B cell (primary cell): ENCODE results near the gene PIGQ. TPM values are rescaled to one million over a fixed set of nuclear protein-coding genes. Genes with fewer than 3 reads are reported as not detected.

ENCODE experiments used
- ATAC-seq: fragments of 200-7000 bp; cut with Tn5 transposase; one replicate; pipeline ENCODE4 v1.10.0; 2021; ENCODE audit warnings: low read depth, mild to moderate bottlenecking, moderate number of reproducible peaks, moderate library complexity
- CTCF ChIA-PET: fragments of 350-600 bp; sonication (Branson Sonifier 250); formaldehyde crosslinking; loops from one replicate; lab custom pipeline; 2021; ENCODE audit warnings: antibody characterized with exemption, inconsistent platforms; lab: Charles Lee
- POLR2A ChIA-PET: fragments of 350-600 bp; sonication (Branson Sonifier 250); formaldehyde crosslinking; loops from one replicate; lab custom pipeline; 2021; ENCODE audit warnings: antibody characterized with exemption; lab: Charles Lee
- DNase-seq: peaks from one replicate; pipeline ENCODE4 v3.0.0; 2013
- H2AFZ ChIP-seq: 2 replicates; pipeline ENCODE4 v1.6.1; 2012; ENCODE audit warnings: mild to moderate bottlenecking, low read depth, low read length; ENCODE audit not compliant: insufficient read depth, poor library complexity, severe bottlenecking
- H3K27ac ChIP-seq, 2 donors: 1 replicate in 1 of 2; 2 replicates in 1 of 2; pipeline ENCODE4 v1.5.1; 2012 to 2013; ENCODE audit warnings: low read length in 2 of 2, mild to moderate bottlenecking in 2 of 2, moderate library complexity in 1 of 2
- H3K27me3 ChIP-seq, 4 experiments: fragments of 200-600 bp in 1 of 4; sonication (generic) in 1 of 4; replicated peaks in 1 of 4; 1 replicate in 2 of 4; 2 replicates in 2 of 4; pipeline versions ENCODE4 v1.6.1 to v1.7.0; 2013 to 2016; ENCODE audit warnings: low read length in 3 of 4, mild to moderate bottlenecking in 2 of 4, mixed read lengths in 1 of 4, moderate library complexity in 1 of 4; ENCODE audit not compliant: insufficient read depth in 4 of 4, control insufficient read depth in 3 of 4; ENCODE audit errors: control extremely low read depth in 1 of 4
- H3K36me3 ChIP-seq, 2 experiments: replicated peaks in 1 of 2; 1 replicate in 1 of 2; 2 replicates in 1 of 2; pipeline versions ENCODE4 v1.6.1 to v1.7.1; 2013; ENCODE audit warnings: low read length in 1 of 2; ENCODE audit not compliant: insufficient read depth in 2 of 2, control insufficient read depth in 1 of 2; ENCODE audit errors: control extremely low read depth in 1 of 2, extremely low read depth in 1 of 2
- H3K4me1 ChIP-seq, 2 donors: fragments of 200-600 bp in 1 of 2; sonication (generic) in 1 of 2; 1 replicate in 1 of 2; 2 replicates in 1 of 2; pipeline versions ENCODE4 v1.5.1 to v1.6.1; 2013 to 2017; ENCODE audit warnings: low read length in 2 of 2; ENCODE audit not compliant: control insufficient read depth in 2 of 2, insufficient read depth in 2 of 2
- H3K4me2 ChIP-seq: replicated peaks from 2 replicates; pipeline ENCODE3; 2012; ENCODE audit warnings: mild to moderate bottlenecking, low read depth, low read length; ENCODE audit not compliant: poor library complexity, severe bottlenecking
- H3K4me3 ChIP-seq, 5 experiments: fragments of 200-600 bp in 1 of 5; sonication (generic) in 1 of 5; 1 replicate in 3 of 5; 2 replicates in 2 of 5; pipeline versions ENCODE4 v1.5.1 to v1.7.0; 2011 to 2016; ENCODE audit warnings: low read length in 4 of 5, mild to moderate bottlenecking in 4 of 5, low read depth in 2 of 5, control low read depth in 1 of 5, moderate library complexity in 1 of 5; ENCODE audit not compliant: insufficient read depth in 1 of 5; ENCODE audit errors: control extremely low read depth in 1 of 5, extremely low read depth in 1 of 5
- H3K79me2 ChIP-seq: fragments of 200-600 bp; sonication (generic); one replicate; pipeline ENCODE4 v1.6.0; 2016; ENCODE audit warnings: low read length; ENCODE audit not compliant: control insufficient read depth, insufficient read depth
- H3K9ac ChIP-seq: fragments of 200-600 bp; sonication (generic); 2 replicates; pipeline ENCODE4 v1.6.1; 2017; ENCODE audit warnings: mild to moderate bottlenecking, low read length, moderate library complexity
- H3K9me3 ChIP-seq, 3 donors: one replicate each; pipeline versions ENCODE4 v1.6.1 to v1.7.1; 2013; ENCODE audit warnings: low read length in 2 of 3; ENCODE audit not compliant: control insufficient read depth in 2 of 3, insufficient read depth in 1 of 3; ENCODE audit errors: control extremely low read depth in 1 of 3
- H4K20me1 ChIP-seq: 2 replicates; pipeline ENCODE4 v1.6.0; 2012; ENCODE audit warnings: mild to moderate bottlenecking, low read length; ENCODE audit not compliant: insufficient read depth, control insufficient read depth, poor library complexity, severe bottlenecking
- H3K27ac Mint-ChIP-seq: one replicate; pipeline ENCODE4 v1.8.0; 2021; ENCODE audit warnings: mixed read lengths
- H3K27me3 Mint-ChIP-seq: one replicate; pipeline ENCODE4 v1.8.0; 2021; ENCODE audit warnings: mixed read lengths
- H3K4me1 Mint-ChIP-seq: one replicate; pipeline ENCODE4 v1.8.0; 2021; ENCODE audit warnings: mixed read lengths
- H3K4me3 Mint-ChIP-seq: one replicate; pipeline ENCODE4 v1.8.0; 2021; ENCODE audit warnings: mixed read lengths
- H3K9me3 Mint-ChIP-seq: one replicate; pipeline ENCODE4 v1.8.0; 2022; ENCODE audit warnings: mixed read lengths; ENCODE audit not compliant: insufficient read depth
- EZH2 ChIP-seq: IDR thresholded peaks from 2 replicates; pipeline ENCODE4 v1.6.1; 2012; ENCODE audit warnings: borderline replicate concordance, low read depth, mild to moderate bottlenecking, moderate library complexity, low read length; ENCODE audit not compliant: insufficient read depth, poor library complexity, severe bottlenecking
- WGBS: methylation state at CpG from one replicate; pipeline ENCODE4 v1.1.5; 2013; ENCODE audit warnings: missing lambda C conversion rate; ENCODE audit not compliant: insufficient coverage; 5-methylcytosine and 5-hydroxymethylcytosine counted together
- intact Hi-C: fragments of 100-400 bp; cut with micrococcal nuclease; formaldehyde crosslinking; loops from one replicate; pipeline ENCODE4 v1.10.0; 2022
- polyA plus RNA-seq: library from polyadenylated mRNA; depleted of rRNA; stranded (reverse); fragments of >200 nt; gene quantifications from 2 replicates; pipeline ENCODE4 v1.2.3, GENCODE V29; 2012
- total RNA-seq, 2 donors: library from RNA; stranded (reverse); fragments of 120-200 nt in 1 of 2; gene quantifications; 1 replicate in 1 of 2; 2 replicates in 1 of 2; pipeline versions ENCODE4 v1.2.3 to v1.2.4, GENCODE V29; 2013 to 2022
- TF ChIP-seq, protein P1 (sequence below): fragments of 200-600 bp; IDR thresholded peaks from one replicate; pipeline ENCODE4 v1.8.0; 2022; ENCODE audit warnings: antibody characterized with exemption, mild to moderate bottlenecking

The PIGQ gene
- total and polyA plus RNA-seq, 2 donors (not counting 1 experiment from before 2014, with no cell fraction given) = 56.9 to 68.5 TPM

DNA sequence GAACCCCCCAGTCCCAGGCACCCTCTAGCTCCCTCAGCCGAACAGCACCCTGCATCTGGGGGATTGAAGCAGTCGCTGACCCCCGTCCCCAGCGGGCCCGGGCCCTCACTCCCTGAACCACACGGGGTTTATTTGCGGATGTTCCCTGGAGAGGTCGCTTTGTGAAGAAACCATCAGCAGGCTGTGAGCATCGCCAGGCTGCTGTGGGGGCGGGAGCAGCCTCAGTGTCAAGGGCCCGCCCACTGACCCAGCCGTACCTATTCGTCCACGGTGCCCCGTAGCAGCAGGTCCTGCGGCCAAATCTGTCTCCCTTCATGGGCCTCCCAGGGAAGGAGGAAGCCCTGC is 13.7 kb downstream of the PIGQ start:
- Histone ChIP-seq H2AFZ (no peak overlapping the region), H3K36me3 (no peaks in the 10 kb centered on the region), H3K4me3 (no peak overlapping the region), H3K9me3 (no peaks in the 10 kb centered on the region), H3K4me2 (no peak overlapping the region), H4K20me1 (peaks cover 14% of the 10 kb centered on the region), H3K27ac (no peak overlapping the region), H3K4me1 (peaks cover 7 to 21% of the 10 kb centered on the region in 2 donors), H3K79me2 (peaks cover 12% of the 10 kb centered on the region), H3K27me3 (peaks cover 0 to 2% (median 0%) of the 10 kb centered on the region in 4 experiments), H3K9ac (no peak overlapping the region)
- WGBS = 84% methylated on average over 16 of the region's 16 CpGs
- CTCF ChIA-PET = no interaction called here
- ATAC-seq = no peak
- DNase-seq = no peak
- no peak for TF ChIP-seq EZH2
- TF ChIP-seq, protein P1, sequence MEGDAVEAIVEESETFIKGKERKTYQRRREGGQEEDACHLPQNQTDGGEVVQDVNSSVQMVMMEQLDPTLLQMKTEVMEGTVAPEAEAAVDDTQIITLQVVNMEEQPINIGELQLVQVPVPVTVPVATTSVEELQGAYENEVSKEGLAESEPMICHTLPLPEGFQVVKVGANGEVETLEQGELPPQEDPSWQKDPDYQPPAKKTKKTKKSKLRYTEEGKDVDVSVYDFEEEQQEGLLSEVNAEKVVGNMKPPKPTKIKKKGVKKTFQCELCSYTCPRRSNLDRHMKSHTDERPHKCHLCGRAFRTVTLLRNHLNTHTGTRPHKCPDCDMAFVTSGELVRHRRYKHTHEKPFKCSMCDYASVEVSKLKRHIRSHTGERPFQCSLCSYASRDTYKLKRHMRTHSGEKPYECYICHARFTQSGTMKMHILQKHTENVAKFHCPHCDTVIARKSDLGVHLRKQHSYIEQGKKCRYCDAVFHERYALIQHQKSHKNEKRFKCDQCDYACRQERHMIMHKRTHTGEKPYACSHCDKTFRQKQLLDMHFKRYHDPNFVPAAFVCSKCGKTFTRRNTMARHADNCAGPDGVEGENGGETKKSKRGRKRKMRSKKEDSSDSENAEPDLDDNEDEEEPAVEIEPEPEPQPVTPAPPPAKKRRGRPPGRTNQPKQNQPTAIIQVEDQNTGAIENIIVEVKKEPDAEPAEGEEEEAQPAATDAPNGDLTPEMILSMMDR = no peak
- Mint-ChIP-seq H3K4me3 (no peak overlapping the region), H3K27ac (no peak overlapping the region), H3K27me3 (no peaks in the 10 kb centered on the region), H3K4me1 (peaks cover 17% of the 10 kb centered on the region), H3K9me3 (no peaks in the 10 kb centered on the region)
- POLR2A ChIA-PET = interaction anchor here (0.6 kb wide), 1 partner anchor 1094 kb away, joined by 3 read pairs; no protein-coding TSS in a partner anchor
- intact Hi-C loops = no loop called here

- TF ChIP-seq, protein P1 = no peak
- no peak for TF ChIP-seq EZH2
- CTCF ChIA-PET = no interaction called here
- Histone ChIP-seq H3K4me1 (peaks cover 7 to 18% of the 10 kb centered on the region in 2 donors), H2AFZ (no peak overlapping the region), H3K36me3 (no peaks in the 10 kb centered on the region), H3K27me3 (peaks cover 0 to 2% (median 0%) of the 10 kb centered on the region in 4 experiments), H3K79me2 (peaks cover 12% of the 10 kb centered on the region), H4K20me1 (peaks cover 14% of the 10 kb centered on the region), H3K9me3 (no peaks in the 10 kb centered on the region), H3K27ac (no peak overlapping the region), H3K9ac (no peak overlapping the region), H3K4me3 (no peak overlapping the region), H3K4me2 (no peak overlapping the region)
- WGBS = 77% methylated on average over 33 of the region's 38 CpGs
- H3K27me3 Mint-ChIP-seq = no peaks in the 10 kb centered on the region
- no peak for ATAC-seq
- no peak overlapping the region for H3K27ac Mint-ChIP-seq
- H3K4me3 Mint-ChIP-seq = no peak overlapping the region
- DNase-seq = no peak
- H3K4me1 Mint-ChIP-seq = peaks cover 18% of the 10 kb centered on the region
- no peaks in the 10 kb centered on the region for H3K9me3 Mint-ChIP-seq
- intact Hi-C loops = no loop called here
- POLR2A ChIA-PET = interaction anchor here (0.6 kb wide), 1 partner anchor 1094 kb away, joined by 3 read pairs; no protein-coding TSS in a partner anchor
Observed at GRCh38 chr16:583815-584591, 14.2 kb downstream of the PIGQ start.
